Measurements from ENCODE around the gene REM2.

DNA sequence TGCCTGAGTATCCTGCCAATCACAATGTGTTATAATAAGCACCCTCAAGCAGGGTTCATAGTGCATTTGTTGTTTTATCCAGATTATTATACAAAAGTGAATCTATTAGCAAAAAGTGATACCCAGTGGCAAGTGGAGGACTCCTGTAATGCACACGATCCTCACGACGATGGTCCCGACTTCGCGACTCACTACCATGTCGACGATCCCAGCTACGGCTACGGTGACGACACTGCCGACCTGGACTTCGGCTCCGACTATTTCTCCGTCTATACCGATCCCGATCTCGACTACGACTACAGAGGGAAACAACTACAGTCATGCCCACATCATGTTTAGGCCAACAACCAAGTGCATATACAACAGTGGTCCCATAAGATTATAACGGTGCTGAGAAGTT is 23.1 kb downstream of the REM2 start:
- TF ChIP-seq CTCF (conservative IDR thresholded peaks at IDR 0.05; ENCODE audit: low read depth, low read length) (no peak), EZH2 (IDR thresholded peaks at IDR 0.05; ENCODE audit: low read length, unreplicated experiment) (no peak)
